Neural progenitor cell (in vitro differentiated cells): ENCODE results near the gene EREG. TPM values are rescaled to one million over a fixed set of nuclear protein-coding genes. Genes with fewer than 3 reads are reported as not detected.

Source experiments
- DNase-seq: peaks from one replicate; pipeline ENCODE4 v3.0.0-alpha.2; 2016; ENCODE audit warnings: low spot score
- H2AFZ ChIP-seq: fragments of 200-600 bp; sonication (generic); replicated peaks from 2 replicates; pipeline ENCODE4 v1.6.1; 2016; ENCODE audit warnings: antibody characterized with exemption
- H3F3A ChIP-seq: fragments of 200-600 bp; sonication (generic); 2 replicates; pipeline ENCODE4 v1.6.1; 2016; ENCODE audit warnings: antibody characterized with exemption, low read depth
- H3K27ac ChIP-seq: fragments of 200-600 bp; sonication (generic); 2 replicates; pipeline ENCODE4 v1.5.1; 2016; ENCODE audit warnings: mild to moderate bottlenecking
- H3K27me3 ChIP-seq: fragments of 200-600 bp; sonication (generic); 2 replicates; pipeline ENCODE4 v1.6.1; 2016; ENCODE audit warnings: mild to moderate bottlenecking, moderate library complexity
- H3K36me3 ChIP-seq: fragments of 200-600 bp; sonication (generic); 2 replicates; pipeline ENCODE4 v1.5.1; 2016
- H3K4me1 ChIP-seq: fragments of 200-600 bp; sonication (generic); 2 replicates; pipeline ENCODE4 v1.6.1; 2016; ENCODE audit warnings: mixed run types
- H3K4me2 ChIP-seq: fragments of 200-600 bp; sonication (generic); 2 replicates; pipeline ENCODE4 v1.6.1; 2016
- H3K4me3 ChIP-seq: fragments of 200-600 bp; sonication (generic); 2 replicates; pipeline ENCODE4 v1.5.1; 2016
- H3K79me2 ChIP-seq: fragments of 200-600 bp; sonication (generic); 2 replicates; pipeline ENCODE4 v1.6.1; 2016; ENCODE audit warnings: low read depth
- H3K9ac ChIP-seq: fragments of 200-600 bp; sonication (generic); 2 replicates; pipeline ENCODE4 v1.6.1; 2016
- H3K9me3 ChIP-seq: fragments of 200-600 bp; sonication (generic); 2 replicates; pipeline ENCODE4 v1.5.1; 2016; ENCODE audit warnings: low read depth
- H4K20me1 ChIP-seq: fragments of 200-600 bp; sonication (generic); 2 replicates; pipeline ENCODE4 v1.6.1; 2016; ENCODE audit warnings: low read depth
- H3K27ac Mint-ChIP-seq: 3 replicates; pipeline ENCODE4 v1.8.0; 2021; ENCODE audit warnings: mixed read lengths
- H3K27me3 Mint-ChIP-seq: 2 replicates; pipeline ENCODE4 v1.8.0; 2022; ENCODE audit warnings: low read depth, mild to moderate bottlenecking, inconsistent platforms, moderate library complexity, mixed read lengths; ENCODE audit not compliant: insufficient read depth
- H3K36me3 Mint-ChIP-seq: 3 replicates; pipeline ENCODE4 v1.8.0; 2021; ENCODE audit warnings: mixed read lengths
- H3K4me1 Mint-ChIP-seq: 3 replicates; pipeline ENCODE4 v1.8.0; 2021; ENCODE audit warnings: mixed read lengths
- H3K4me3 Mint-ChIP-seq: 3 replicates; pipeline ENCODE4 v1.8.0; 2021; ENCODE audit warnings: mild to moderate bottlenecking, moderate library complexity, mixed read lengths
- H3K9me3 Mint-ChIP-seq: 3 replicates; pipeline ENCODE4 v1.8.0; 2020; ENCODE audit warnings: mixed read lengths
- EZH2 ChIP-seq: fragments of 200-600 bp; sonication (generic); IDR thresholded peaks from 2 replicates; pipeline ENCODE4 v1.6.1; 2017; ENCODE audit warnings: antibody characterized with exemption, mild to moderate bottlenecking, moderate library complexity
- EZH2phosphoT487 ChIP-seq: fragments of 200-600 bp; sonication (generic); IDR thresholded peaks from 2 replicates; pipeline ENCODE4 v1.6.1; 2017; ENCODE audit warnings: antibody characterized with exemption
- total RNA-seq: library from RNA; depleted of rRNA; stranded (reverse); fragments of >200 nt; gene quantifications from 2 replicates; pipeline ENCODE4 v1.2.3, GENCODE V29; 2015; ENCODE audit warnings: low replicate concordance
- TF ChIP-seq, protein P1 (sequence below): fragments of 200-600 bp; sonication (generic); IDR thresholded peaks from 2 replicates; pipeline ENCODE4 v1.5.1; 2017; ENCODE audit warnings: antibody characterized with exemption, mild to moderate bottlenecking

EREG gene
- total RNA-seq, 1 donor from 2014 or later = not detected

GRCh38 chr4:74322301-74322700, 42.6 kb upstream of the EREG start:
- no peak for DNase-seq
- Mint-ChIP-seq H3K27me3 (no peaks in the 10 kb centered on the region), H3K4me3 (no peak overlapping the region), H3K27ac (no peak overlapping the region), H3K36me3 (no peaks in the 10 kb centered on the region), H3K4me1 (peaks cover 23% of the 10 kb centered on the region), H3K9me3 (no peaks in the 10 kb centered on the region)
- no peak overlapping the region for H2AFZ ChIP-seq
- H3K27ac ChIP-seq = no peak overlapping the region
- no peaks in the 10 kb centered on the region for H3F3A ChIP-seq
- H3K79me2 ChIP-seq = no peaks in the 10 kb centered on the region
- H3K9me3 ChIP-seq = no peaks in the 10 kb centered on the region
- TF ChIP-seq EZH2 = no peak
- TF ChIP-seq EZH2phosphoT487 = no peak
- TF ChIP-seq, protein P1, sequence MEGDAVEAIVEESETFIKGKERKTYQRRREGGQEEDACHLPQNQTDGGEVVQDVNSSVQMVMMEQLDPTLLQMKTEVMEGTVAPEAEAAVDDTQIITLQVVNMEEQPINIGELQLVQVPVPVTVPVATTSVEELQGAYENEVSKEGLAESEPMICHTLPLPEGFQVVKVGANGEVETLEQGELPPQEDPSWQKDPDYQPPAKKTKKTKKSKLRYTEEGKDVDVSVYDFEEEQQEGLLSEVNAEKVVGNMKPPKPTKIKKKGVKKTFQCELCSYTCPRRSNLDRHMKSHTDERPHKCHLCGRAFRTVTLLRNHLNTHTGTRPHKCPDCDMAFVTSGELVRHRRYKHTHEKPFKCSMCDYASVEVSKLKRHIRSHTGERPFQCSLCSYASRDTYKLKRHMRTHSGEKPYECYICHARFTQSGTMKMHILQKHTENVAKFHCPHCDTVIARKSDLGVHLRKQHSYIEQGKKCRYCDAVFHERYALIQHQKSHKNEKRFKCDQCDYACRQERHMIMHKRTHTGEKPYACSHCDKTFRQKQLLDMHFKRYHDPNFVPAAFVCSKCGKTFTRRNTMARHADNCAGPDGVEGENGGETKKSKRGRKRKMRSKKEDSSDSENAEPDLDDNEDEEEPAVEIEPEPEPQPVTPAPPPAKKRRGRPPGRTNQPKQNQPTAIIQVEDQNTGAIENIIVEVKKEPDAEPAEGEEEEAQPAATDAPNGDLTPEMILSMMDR = no peak
- no peak overlapping the region for H3K9ac ChIP-seq
- no peak overlapping the region for H3K4me2 ChIP-seq
- no peaks in the 10 kb centered on the region for H3K36me3 ChIP-seq
- H3K4me1 ChIP-seq = peaks cover 10% of the 10 kb centered on the region
- H3K27me3 ChIP-seq = no peaks in the 10 kb centered on the region
- no peak overlapping the region for H3K4me3 ChIP-seq
- H4K20me1 ChIP-seq = no peaks in the 10 kb centered on the region

DNA sequence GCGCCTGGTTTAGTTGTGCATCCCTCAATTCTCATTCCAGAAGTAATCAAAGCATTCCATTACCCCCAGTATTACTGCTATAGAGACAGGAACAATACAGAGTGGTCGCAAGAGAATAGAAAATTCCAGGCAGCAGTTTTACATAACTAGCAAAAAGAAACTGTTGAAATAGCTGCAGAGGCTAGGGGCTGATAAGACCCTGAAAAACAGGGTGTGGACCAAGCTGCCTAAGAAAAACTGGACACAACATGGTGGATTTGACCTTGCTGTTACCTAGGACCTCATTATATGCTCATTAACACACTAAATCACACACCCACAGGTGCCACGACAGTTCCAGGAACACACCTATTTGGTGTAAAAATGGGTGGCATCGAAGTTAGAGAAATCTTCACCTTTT, 41.3 kb upstream of the EREG start:
- peaks cover 10% of the 10 kb centered on the region for H3K4me1 ChIP-seq
- H3K27ac Mint-ChIP-seq = no peak overlapping the region
- H3K27me3 ChIP-seq = no peaks in the 10 kb centered on the region
- no peaks in the 10 kb centered on the region for H3K36me3 Mint-ChIP-seq
- no peaks in the 10 kb centered on the region for H3K9me3 Mint-ChIP-seq
- no peaks in the 10 kb centered on the region for H3K79me2 ChIP-seq
- no peak overlapping the region for H3K4me3 ChIP-seq
- H3K36me3 ChIP-seq = no peaks in the 10 kb centered on the region
- peaks cover 23% of the 10 kb centered on the region for H3K4me1 Mint-ChIP-seq
- H3K4me3 Mint-ChIP-seq = no peak overlapping the region
- TF ChIP-seq, protein P1 = no peak
- no peak for TF ChIP-seq EZH2phosphoT487
- TF ChIP-seq EZH2 = no peak
- H3K9ac ChIP-seq = no peak overlapping the region
- DNase-seq = no peak
- H3K27ac ChIP-seq = no peak overlapping the region
- H3F3A ChIP-seq = no peaks in the 10 kb centered on the region
- H3K9me3 ChIP-seq = no peaks in the 10 kb centered on the region
- no peaks in the 10 kb centered on the region for H4K20me1 ChIP-seq
- no peak overlapping the region for H3K4me2 ChIP-seq
- no peak overlapping the region for H2AFZ ChIP-seq
- H3K27me3 Mint-ChIP-seq = no peaks in the 10 kb centered on the region

- Mint-ChIP-seq H3K27me3 (no peaks in the 10 kb centered on the region), H3K4me1 (peaks cover 23% of the 10 kb centered on the region), H3K4me3 (no peak overlapping the region), H3K27ac (no peak overlapping the region), H3K36me3 (no peaks in the 10 kb centered on the region), H3K9me3 (no peaks in the 10 kb centered on the region)
- H3K79me2 ChIP-seq = no peaks in the 10 kb centered on the region
- H3K4me1 ChIP-seq = peaks cover 10% of the 10 kb centered on the region
- no peaks in the 10 kb centered on the region for H3K36me3 ChIP-seq
- H2AFZ ChIP-seq = no peak overlapping the region
- H3K27ac ChIP-seq = no peak overlapping the region
- no peak overlapping the region for H3K4me2 ChIP-seq
- no peaks in the 10 kb centered on the region for H3F3A ChIP-seq
- H3K4me3 ChIP-seq = no peak overlapping the region
- no peak overlapping the region for H3K9ac ChIP-seq
- H4K20me1 ChIP-seq = no peaks in the 10 kb centered on the region
- H3K9me3 ChIP-seq = no peaks in the 10 kb centered on the region
- no peak for DNase-seq
- TF ChIP-seq EZH2 = no peak
- TF ChIP-seq, protein P1 = no peak
- no peak for TF ChIP-seq EZH2phosphoT487
- no peaks in the 10 kb centered on the region for H3K27me3 ChIP-seq
These were observed 40.7 kb upstream of the EREG start for GRCh38 chr4:74324262-74324661.

DNA sequence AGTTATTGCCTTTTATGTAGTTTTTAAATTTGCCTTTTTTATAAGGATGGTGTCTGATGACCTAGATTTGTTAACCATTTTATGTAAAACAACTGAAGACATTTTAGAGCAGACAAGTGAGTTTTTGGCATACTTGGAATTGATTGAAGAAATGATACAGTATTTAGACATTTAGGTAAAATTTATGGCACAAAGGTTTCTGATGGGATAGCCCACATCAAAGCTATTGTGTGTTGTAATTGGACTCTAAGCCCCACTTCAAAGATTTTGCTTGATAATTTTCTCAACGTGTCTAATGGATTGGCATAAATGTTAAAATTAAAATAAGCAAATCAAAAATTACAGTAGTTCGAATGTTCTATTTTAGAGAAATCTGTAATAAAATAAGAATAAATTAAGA, 39.1 kb upstream of the EREG start:
- Histone ChIP-seq H3K4me2 (no peak overlapping the region), H3K4me3 (no peak overlapping the region), H3K4me1 (peaks cover 4% of the 10 kb centered on the region), H3K36me3 (no peaks in the 10 kb centered on the region), H4K20me1 (no peaks in the 10 kb centered on the region), H3K27ac (no peak overlapping the region), H3K9ac (no peak overlapping the region), H3K27me3 (no peaks in the 10 kb centered on the region), H3K79me2 (no peaks in the 10 kb centered on the region), H2AFZ (no peak overlapping the region), H3K9me3 (no peaks in the 10 kb centered on the region), H3F3A (no peaks in the 10 kb centered on the region)
- no peak for TF ChIP-seq EZH2phosphoT487
- Mint-ChIP-seq H3K36me3 (no peaks in the 10 kb centered on the region), H3K9me3 (no peaks in the 10 kb centered on the region), H3K4me1 (peaks cover 17% of the 10 kb centered on the region), H3K4me3 (no peak overlapping the region), H3K27me3 (no peaks in the 10 kb centered on the region), H3K27ac (no peak overlapping the region)
- no peak for DNase-seq
